Activated T-helper 2 cell treated with anti-CD3 and anti-CD28 coated beads, Interferon-gamma antibody, Interleukin-2, Interleukin-4, amounts not matched to agents 10 μg/mL and 5 μg/mL and 100 μg/mL, durations not matched to agents 14 hours and 24 hours and 36 hours (primary cell): ENCODE results near the gene ARIH2. TPM values are rescaled to one million over a fixed set of nuclear protein-coding genes. Genes with fewer than 3 reads are reported as not detected.

Experiments
- DNase-seq: peaks from one replicate; pipeline ENCODE4 v3.0.0; 2021; ENCODE audit warnings: low spot score
- H3K27ac Mint-ChIP-seq: one replicate; pipeline ENCODE4 v1.8.0; 2021; ENCODE audit warnings: mixed read lengths
- H3K27me3 Mint-ChIP-seq: one replicate; pipeline ENCODE4 v1.8.0; 2021; ENCODE audit warnings: low read depth, mixed read lengths
- H3K36me3 Mint-ChIP-seq: one replicate; pipeline ENCODE4 v1.8.0; 2021; ENCODE audit warnings: low read depth, mixed read lengths
- H3K4me1 Mint-ChIP-seq: one replicate; pipeline ENCODE4 v1.8.0; 2021; ENCODE audit warnings: low read depth, mixed read lengths
- H3K4me3 Mint-ChIP-seq: one replicate; pipeline ENCODE4 v1.8.0; 2021; ENCODE audit warnings: low read depth, mild to moderate bottlenecking, moderate library complexity, mixed read lengths
- H3K9me3 Mint-ChIP-seq: one replicate; pipeline ENCODE4 v1.8.0; 2021; ENCODE audit warnings: mixed read lengths
- intact Hi-C: fragments of 100-400 bp; cut with micrococcal nuclease; formaldehyde crosslinking; loops from one replicate; pipeline ENCODE4 v1.15.1; 2023
- total RNA-seq: library from RNA; stranded (reverse); gene quantifications from 2 replicates; pipeline ENCODE4 v1.2.3, GENCODE V29; 2022

ARIH2 gene
- total RNA-seq, 1 donor from 2014 or later = 156 TPM

DNA sequence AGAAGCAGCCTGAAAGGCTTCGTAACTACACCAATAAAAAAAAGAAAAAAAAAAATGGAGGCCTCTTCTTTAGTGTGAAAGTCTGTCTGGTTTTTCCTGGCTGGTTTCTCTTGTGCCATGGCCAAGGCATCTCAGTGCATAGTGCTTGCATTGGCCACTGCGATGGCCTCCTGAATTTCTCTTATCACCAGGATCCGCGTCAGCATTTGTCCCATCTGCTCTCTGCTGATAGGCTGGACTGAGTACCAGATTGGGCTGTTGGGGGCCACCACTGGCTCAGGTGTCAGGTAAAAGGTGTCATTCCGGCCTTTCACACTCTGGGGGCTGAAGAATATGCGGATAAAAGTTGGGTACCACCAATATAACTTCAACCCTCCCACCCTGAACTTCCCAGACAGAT lies 111.7 kb downstream of the ARIH2 start:
- no peak for DNase-seq
- H3K4me1 Mint-ChIP-seq = peaks cover 26% of the 10 kb centered on the region
- intact Hi-C loops = no loop called here
- H3K27ac Mint-ChIP-seq = no peak overlapping the region
- H3K4me3 Mint-ChIP-seq = no peak overlapping the region
- H3K9me3 Mint-ChIP-seq = no peaks in the 10 kb centered on the region
- no peaks in the 10 kb centered on the region for H3K27me3 Mint-ChIP-seq
- H3K36me3 Mint-ChIP-seq = peaks cover 88% of the 10 kb centered on the region

DNA sequence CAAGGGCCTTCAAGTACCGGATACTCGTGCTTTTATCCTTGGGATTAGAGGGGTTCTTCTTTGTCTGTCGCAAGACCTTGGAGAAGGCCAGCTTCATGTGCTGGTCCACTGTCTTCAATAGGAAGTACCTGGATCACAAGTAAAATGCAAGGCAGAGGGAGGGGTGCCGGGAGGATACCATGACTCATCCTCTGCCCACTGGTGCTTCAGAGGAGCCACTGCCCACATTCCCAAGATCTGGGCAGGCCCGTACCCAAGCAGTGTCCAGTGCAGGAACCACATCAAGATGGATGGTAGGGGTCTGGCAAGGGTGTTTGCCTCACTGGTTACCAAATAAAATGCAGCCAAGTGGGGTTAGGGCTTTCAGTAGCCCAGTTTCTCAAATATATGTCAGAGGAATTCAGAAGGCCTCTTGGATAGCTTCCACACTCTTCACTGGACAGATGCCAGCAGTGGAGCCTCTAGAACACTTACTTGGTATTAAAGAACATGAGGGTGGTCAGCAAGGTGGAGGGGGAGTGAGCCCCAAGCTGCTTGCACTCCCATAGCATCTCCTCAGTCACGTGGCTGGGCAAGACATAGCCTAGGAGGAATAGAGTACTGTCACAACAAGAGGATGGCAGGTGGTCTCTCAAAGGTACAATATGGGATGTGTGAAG lies 114.1 kb downstream of the ARIH2 start:
- no peak overlapping the region for H3K27ac Mint-ChIP-seq
- no peak overlapping the region for H3K4me3 Mint-ChIP-seq

DNA sequence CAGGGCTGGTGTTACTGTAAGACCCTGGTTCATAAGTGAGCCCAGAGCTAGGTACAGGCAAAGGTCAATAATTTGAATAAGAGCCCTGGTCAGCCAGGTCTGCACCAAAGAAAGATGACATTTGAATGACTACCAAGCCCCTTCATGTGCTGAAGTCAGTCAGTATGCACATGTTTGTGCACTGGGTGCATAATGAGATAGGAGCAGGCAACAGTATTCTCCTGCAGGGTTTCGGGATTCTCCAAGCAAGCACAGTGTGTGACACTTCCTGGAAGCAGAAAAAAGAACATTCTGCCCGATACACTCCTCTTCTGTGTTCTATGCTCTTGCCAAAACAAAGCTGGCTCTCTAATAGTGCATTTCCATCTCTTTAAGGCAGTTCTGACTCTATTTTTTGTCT lies 116.0 kb downstream of the ARIH2 start:
- DNase-seq = no peak
- H3K27ac Mint-ChIP-seq = no peak overlapping the region
- H3K4me3 Mint-ChIP-seq = no peak overlapping the region
- peaks cover 61% of the 10 kb centered on the region for H3K36me3 Mint-ChIP-seq
- no peaks in the 10 kb centered on the region for H3K27me3 Mint-ChIP-seq
- no peaks in the 10 kb centered on the region for H3K9me3 Mint-ChIP-seq
- intact Hi-C loops = no loop called here
- peaks cover 4% of the 10 kb centered on the region for H3K4me1 Mint-ChIP-seq

More for the DNA sequence above, 114.1 kb downstream of the ARIH2 start:
- peaks cover 15% of the 10 kb centered on the region for H3K4me1 Mint-ChIP-seq
- H3K36me3 Mint-ChIP-seq = peaks cover 76% of the 10 kb centered on the region
- H3K9me3 Mint-ChIP-seq = no peaks in the 10 kb centered on the region
- intact Hi-C loops = no loop called here
- no peaks in the 10 kb centered on the region for H3K27me3 Mint-ChIP-seq
- DNase-seq = no peak

DNA sequence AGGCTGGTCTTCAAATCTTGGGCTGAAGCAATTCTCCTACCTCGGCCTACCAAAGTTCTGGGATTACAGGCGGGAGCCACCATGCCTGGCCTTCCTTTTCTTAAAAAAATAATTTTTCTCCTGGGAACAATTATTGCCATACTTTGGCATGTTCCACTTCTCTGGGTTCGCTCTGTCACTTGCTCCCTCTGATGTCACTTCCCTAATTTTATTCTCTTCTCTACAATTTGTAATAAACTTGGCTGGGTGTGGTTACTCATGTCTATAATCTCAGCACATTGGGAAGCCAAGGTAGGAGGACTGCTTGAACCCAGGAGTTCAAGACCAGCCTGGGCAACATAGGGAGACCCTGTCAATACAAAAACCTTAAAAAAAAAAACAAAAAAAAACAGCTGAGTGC lies 116.6 kb downstream of the ARIH2 start:
- peaks cover 59% of the 10 kb centered on the region for H3K36me3 Mint-ChIP-seq
- H3K27me3 Mint-ChIP-seq = no peaks in the 10 kb centered on the region
- intact Hi-C loops = no loop called here
- H3K27ac Mint-ChIP-seq = no peak overlapping the region
- DNase-seq = no peak
- no peaks in the 10 kb centered on the region for H3K9me3 Mint-ChIP-seq
- H3K4me3 Mint-ChIP-seq = no peak overlapping the region
- no peaks in the 10 kb centered on the region for H3K4me1 Mint-ChIP-seq

Other genes starting within 250 kb of the ARIH2 start
- 49.8 and 51.4 TPM in 2 replicates for gene NCKIPSD, start 232.9 kb upstream of the ARIH2 start, total RNA-seq
- gene IP6K2, start 201.6 kb upstream of the ARIH2 start, total RNA-seq = 65.4 and 68.2 TPM in 2 replicates
- gene PRKAR2A, start 71.0 kb upstream of the ARIH2 start, total RNA-seq = 30.7 and 32.4 TPM in 2 replicates
- 16.2 and 19.0 TPM in 2 replicates for gene SLC25A20, start 20.0 kb upstream of the ARIH2 start, total RNA-seq
- 37.8 and 39.1 TPM in 2 replicates for gene P4HTM, start 71.4 kb downstream of the ARIH2 start, total RNA-seq
- 161 and 167 TPM in 2 replicates for gene WDR6, start 88.5 kb downstream of the ARIH2 start, total RNA-seq
- gene DALRD3, start 99.7 kb downstream of the ARIH2 start, total RNA-seq = 30.4 and 30.5 TPM in 2 replicates
- 118 and 120 TPM in 2 replicates for gene NDUFAF3, start 103.3 kb downstream of the ARIH2 start, total RNA-seq
- 412 and 416 TPM in 2 replicates for gene IMPDH2, start 110.6 kb downstream of the ARIH2 start, total RNA-seq
- 145 and 164 TPM in 2 replicates for gene QRICH1, start 175.2 kb downstream of the ARIH2 start, total RNA-seq
- 209 and 226 TPM in 2 replicates for gene QARS1, start 185.9 kb downstream of the ARIH2 start, total RNA-seq
- gene USP19, start 202.0 kb downstream of the ARIH2 start, total RNA-seq = 47.9 and 54.8 TPM in 2 replicates
- gene LAMB2, start 214.2 kb downstream of the ARIH2 start, total RNA-seq = 0.34 TPM in 1 of 2 replicates, not detected in the other
- 24.4 and 24.9 TPM in 2 replicates for gene CCDC71, start 247.5 kb downstream of the ARIH2 start, total RNA-seq